MM.1S (cell line): ENCODE results near the gene RBFOX2.

Experiments
- CTCF ChIP-seq: fragments of 300-600 bp; sonication (generic); IDR thresholded peaks from 2 replicates; pipeline ENCODE4 v1.5.1; 2016; ENCODE audit warnings: antibody characterized with exemption, low read length, mixed read lengths
- EZH2 ChIP-seq: fragments of 300-600 bp; sonication (generic); optimal IDR thresholded peaks from 2 replicates; pipeline ENCODE3; 2017; ENCODE audit warnings: low read depth, mild to moderate bottlenecking, antibody characterized with exemption, low read length, mixed read lengths
- EZH2phosphoT487 ChIP-seq: fragments of 300-600 bp; sonication (generic); IDR thresholded peaks from 2 replicates; pipeline ENCODE4 v1.6.1; 2018; ENCODE audit warnings: antibody characterized with exemption, low read length

GRCh38 chr22:35746946-35747703 lies 281.5 kb downstream of the RBFOX2 start:
- no peak for TF ChIP-seq EZH2
- no peak for TF ChIP-seq CTCF
- TF ChIP-seq EZH2phosphoT487: no peak
